Measurements from ENCODE around the gene SIDT2. TPM values are rescaled to one million over a fixed set of nuclear protein-coding genes. Genes with fewer than 3 reads are reported as not detected.
A peak's percentile ranks its signal among the peaks of the same experiment; 100 is the strongest.

Gene SIDT2
- total and polyA plus RNA-seq, 2 of the 4 experiments (the other 2 are of a cell fraction): 7.3 to 30.3 TPM

DNA sequence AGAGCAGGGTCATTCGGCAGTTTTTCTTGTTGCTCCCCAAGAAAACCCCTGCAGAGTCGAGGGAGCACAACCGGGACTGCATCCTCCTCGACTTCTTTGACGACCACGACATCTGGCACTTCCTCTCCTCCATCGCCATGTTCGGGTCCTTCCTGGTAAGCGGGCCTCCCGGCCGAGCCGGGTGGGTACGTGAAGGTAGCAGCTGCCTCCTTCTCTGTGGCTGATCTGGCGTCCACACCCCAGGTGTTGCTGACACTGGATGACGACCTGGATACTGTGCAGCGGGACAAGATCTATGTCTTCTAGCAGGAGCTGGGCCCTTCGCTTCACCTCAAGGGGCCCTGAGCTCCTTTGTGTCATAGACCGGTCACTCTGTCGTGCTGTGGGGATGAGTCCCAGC, 17.2 kb downstream of the SIDT2 start (continued):
- TF ChIP-seq, protein P1, sequence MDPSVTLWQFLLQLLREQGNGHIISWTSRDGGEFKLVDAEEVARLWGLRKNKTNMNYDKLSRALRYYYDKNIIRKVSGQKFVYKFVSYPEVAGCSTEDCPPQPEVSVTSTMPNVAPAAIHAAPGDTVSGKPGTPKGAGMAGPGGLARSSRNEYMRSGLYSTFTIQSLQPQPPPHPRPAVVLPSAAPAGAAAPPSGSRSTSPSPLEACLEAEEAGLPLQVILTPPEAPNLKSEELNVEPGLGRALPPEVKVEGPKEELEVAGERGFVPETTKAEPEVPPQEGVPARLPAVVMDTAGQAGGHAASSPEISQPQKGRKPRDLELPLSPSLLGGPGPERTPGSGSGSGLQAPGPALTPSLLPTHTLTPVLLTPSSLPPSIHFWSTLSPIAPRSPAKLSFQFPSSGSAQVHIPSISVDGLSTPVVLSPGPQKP (IDR thresholded peaks at IDR 0.05; ENCODE audit: borderline replicate concordance, low read depth, low read length): no peak

DNA sequence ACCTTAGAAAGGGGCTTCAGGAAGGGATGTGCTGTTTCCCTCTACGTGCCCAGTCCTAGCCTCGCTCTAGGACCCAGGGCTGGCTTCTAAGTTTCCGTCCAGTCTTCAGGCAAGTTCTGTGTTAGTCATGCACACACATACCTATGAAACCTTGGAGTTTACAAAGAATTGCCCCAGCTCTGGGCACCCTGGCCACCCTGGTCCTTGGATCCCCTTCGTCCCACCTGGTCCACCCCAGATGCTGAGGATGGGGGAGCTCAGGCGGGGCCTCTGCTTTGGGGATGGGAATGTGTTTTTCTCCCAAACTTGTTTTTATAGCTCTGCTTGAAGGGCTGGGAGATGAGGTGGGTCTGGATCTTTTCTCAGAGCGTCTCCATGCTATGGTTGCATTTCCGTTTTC, 18.5 kb downstream of the SIDT2 start:
- no peak for ATAC-seq (ENCODE audit: low read depth)
- no peaks in the 10 kb centered on the region for H3K9me3 ChIP-seq (ENCODE audit: control insufficient read depth, insufficient read depth, low read length)
- H2AK5ac ChIP-seq (ENCODE audit: low read depth, low read length): peak overlapping the region; percentile 100; the same call in 1 of the 2 replicates
- no peak overlapping the region for H4K5ac ChIP-seq (ENCODE audit: low read depth, low read length)
- peaks cover 31% of the 10 kb centered on the region for H3K36me3 ChIP-seq (ENCODE audit: control insufficient read depth, insufficient read depth, low read length)
- H3K4me3 ChIP-seq (ENCODE audit: insufficient read depth, low read depth, low read length): no peak overlapping the region
- H3K56ac ChIP-seq (ENCODE audit: extremely low read depth, insufficient read depth, low read length): no peak overlapping the region
- in situ Hi-C loops (cut with MboI; ENCODE audit: low sequenced_read_pairs): no loop called here
- H4K20me1 ChIP-seq (ENCODE audit: insufficient read depth, low read length): peaks cover 24% of the 10 kb centered on the region
- no peak overlapping the region for H3K14ac ChIP-seq (replicated peaks; ENCODE audit: low read depth, low read length)
- POLR2A ChIA-PET (ENCODE audit: unreplicated experiment): interaction anchor here (0.5 kb wide), 1 partner anchor 53 kb away, joined by 7 read pairs; no protein-coding TSS in a partner anchor
- TF ChIP-seq POLR2A (IDR thresholded peaks at IDR 0.05; ENCODE audit: low read depth, low read length): peak; percentile 3; the same call in 1 of the 2 replicates
- TF ChIP-seq USF2 (IDR thresholded peaks at IDR 0.05; ENCODE audit: low read depth, low read length): no peak
- TF ChIP-seq BHLHE40 (IDR thresholded peaks at IDR 0.05; ENCODE audit: low read depth, low read length): no peak
- TF ChIP-seq, protein P1 (IDR thresholded peaks at IDR 0.05; ENCODE audit: borderline replicate concordance, low read depth, low read length): no peak
- TF ChIP-seq MXI1 (IDR thresholded peaks at IDR 0.05; ENCODE audit: borderline replicate concordance, low read depth, low read length): no peak
- TF ChIP-seq SMC3 (IDR thresholded peaks at IDR 0.05; ENCODE audit: low read depth, low read length): no peak
- H3K27ac ChIP-seq (ENCODE audit: insufficient read depth, low read length): no peak overlapping the region
- H3K79me1 ChIP-seq (ENCODE audit: low read depth in 1 of 2, low read length in 2 of 2): peaks cover 10 to 35% of the 10 kb centered on the region in 2 experiments; a peak in 3 of 4 replicates
- peak overlapping the region; percentile 100; the same call in 1 of the 2 replicates for H3K4ac ChIP-seq (ENCODE audit: low read depth, low read length)
- H3K9me1 ChIP-seq (ENCODE audit: insufficient read depth, low read length): peaks cover 9% of the 10 kb centered on the region
- no peaks in the 10 kb centered on the region for H3K27me3 ChIP-seq (ENCODE audit: control insufficient read depth, insufficient read depth, low read length)
- H2AK9ac ChIP-seq (replicated peaks; ENCODE audit: low read depth, low read length, poor library complexity): no peak overlapping the region
- dilution Hi-C loops (cut with HindIII; ENCODE audit: low sequenced_read_pairs, unreplicated experiment): no loop called here
- no peak overlapping the region for H2AFZ ChIP-seq (replicated peaks; ENCODE audit: low read length, poor library complexity)
- H3K4me1 ChIP-seq (ENCODE audit: control insufficient read depth, insufficient read depth, low read length): peaks cover 23% of the 10 kb centered on the region
- no peak for DNase-seq
- BruUV-seq (replicated peaks): no TSS peak
- H4K91ac ChIP-seq (ENCODE audit: insufficient read depth, low read depth, low read length): peak overlapping the region; percentile 100; the same call in 1 of the 2 replicates
- no peak overlapping the region for H3K23ac ChIP-seq (ENCODE audit: low read depth, low read length)
- H3K18ac ChIP-seq (ENCODE audit: low read depth, low read length): no peak overlapping the region
- 94% methylated on average over 3 of the region's 7 CpGs; no CpG with 5 or more reads in 1 of the 2 experiments for WGBS, 2 experiments (ENCODE audit: extremely low coverage in 2 of 2, insufficient read length in 1 of 2)
- no peak overlapping the region for H2BK120ac ChIP-seq (ENCODE audit: low read depth, low read length)
- intact Hi-C loops (cut with micrococcal nuclease): no loop called here
- CTCF ChIA-PET: interaction anchor here (1.0 kb wide), 1 partner anchor 33 kb away, joined by 4 read pairs; no protein-coding TSS in a partner anchor
- no peak overlapping the region; a peak in 2 of 4 replicates for H4K8ac ChIP-seq (ENCODE audit: low read depth in 2 of 2, low read length in 2 of 2)
- no peak overlapping the region for H3K9ac ChIP-seq (ENCODE audit: low read depth, low read length)
- H2BK15ac ChIP-seq (ENCODE audit: low read depth, low read length): no peak overlapping the region
- no peak overlapping the region for H2BK5ac ChIP-seq (ENCODE audit: low read depth, low read length, poor library complexity, severe bottlenecking)
- H3K4me2 ChIP-seq (ENCODE audit: low read depth, low read length): no peak overlapping the region
- no peak overlapping the region for H2BK20ac ChIP-seq (ENCODE audit: low read depth, low read length)
